Measurements from ENCODE around the gene ZBTB39. TPM values are rescaled to one million over a fixed set of nuclear protein-coding genes. Genes with fewer than 3 reads are reported as not detected.

Gene ZBTB39
- total RNA-seq, 1 donor from 2014 or later = 6.4 TPM

- Mint-ChIP-seq H3K9me3 (ENCODE audit: unreplicated experiment) (no peaks in the 10 kb centered on the region), H3K27me3 (ENCODE audit: unreplicated experiment) (peaks cover 30% of the 10 kb centered on the region), H3K4me1 (ENCODE audit: unreplicated experiment) (peaks cover 3% of the 10 kb centered on the region), H3K27ac (ENCODE audit: unreplicated experiment) (no peak overlapping the region), H3K4me3 (ENCODE audit: unreplicated experiment) (no peak overlapping the region), H3K36me3 (ENCODE audit: unreplicated experiment) (no peaks in the 10 kb centered on the region)
- DNase-seq (ENCODE audit: extremely low spot score, unreplicated experiment) = no peak
- no peak for TF ChIP-seq CTCF (IDR thresholded peaks at IDR 0.05)
Measured at GRCh38 chr12:57046086-57046791, 39.9 kb upstream of the ZBTB39 start.

DNA sequence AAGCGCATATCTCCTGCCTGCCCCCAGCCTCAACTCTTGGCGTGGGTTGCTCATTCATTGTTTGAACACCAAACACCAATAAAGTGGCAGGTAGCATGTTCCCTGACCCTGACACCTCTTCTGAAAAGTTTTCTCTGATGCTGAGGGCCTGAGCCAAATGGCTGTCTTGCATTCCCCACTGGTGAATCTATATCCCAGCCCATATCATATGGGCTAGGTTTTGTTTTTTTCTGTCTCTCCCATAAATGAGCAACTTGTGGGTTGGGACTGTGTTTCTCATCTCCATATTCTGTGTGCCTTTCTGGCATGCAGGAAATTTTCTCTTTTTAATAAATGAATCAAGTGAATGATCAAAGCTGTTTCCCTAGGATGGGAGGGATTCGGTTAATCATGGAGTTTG is 38.5 kb upstream of the ZBTB39 start:
- H3K27me3 Mint-ChIP-seq (ENCODE audit: unreplicated experiment) = peaks cover 35% of the 10 kb centered on the region
- H3K4me3 Mint-ChIP-seq (ENCODE audit: unreplicated experiment) = no peak overlapping the region
- H3K27ac Mint-ChIP-seq (ENCODE audit: unreplicated experiment) = no peak overlapping the region

DNA sequence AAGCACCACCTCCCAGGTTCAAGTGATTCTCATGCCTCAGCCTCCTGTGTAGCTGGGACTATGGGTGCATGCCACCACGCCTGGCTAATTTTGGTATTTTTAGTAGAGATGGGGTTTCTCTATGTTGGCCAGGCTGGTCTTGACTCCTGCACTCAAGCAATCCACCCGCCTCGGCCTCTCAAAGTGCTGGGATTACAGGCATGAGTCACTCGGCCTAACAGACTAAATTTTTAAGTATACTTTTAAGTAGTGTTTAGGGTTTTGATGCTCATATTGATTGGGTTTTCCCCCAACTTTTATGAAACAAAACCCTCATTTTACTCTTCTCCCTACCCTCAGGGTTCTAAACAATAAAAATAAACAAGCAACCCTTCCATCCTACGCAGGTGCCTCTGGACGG is 38.1 kb upstream of the ZBTB39 start:
- Mint-ChIP-seq H3K27me3 (ENCODE audit: unreplicated experiment) (peaks cover 36% of the 10 kb centered on the region), H3K36me3 (ENCODE audit: unreplicated experiment) (no peaks in the 10 kb centered on the region), H3K4me3 (ENCODE audit: unreplicated experiment) (no peak overlapping the region)

More for the DNA sequence above, 38.5 kb upstream of the ZBTB39 start:
- DNase-seq (ENCODE audit: extremely low spot score, unreplicated experiment) = no peak
- no peak for TF ChIP-seq CTCF (IDR thresholded peaks at IDR 0.05)
- Mint-ChIP-seq H3K36me3 (ENCODE audit: unreplicated experiment) (no peaks in the 10 kb centered on the region), H3K4me1 (ENCODE audit: unreplicated experiment) (peaks cover 3% of the 10 kb centered on the region), H3K9me3 (ENCODE audit: unreplicated experiment) (no peaks in the 10 kb centered on the region)

GRCh38 chr12:57042695-57043094 is 36.3 kb upstream of the ZBTB39 start:
- Mint-ChIP-seq H3K4me1 (ENCODE audit: unreplicated experiment) (no peaks in the 10 kb centered on the region), H3K4me3 (ENCODE audit: unreplicated experiment) (no peak overlapping the region), H3K27me3 (ENCODE audit: unreplicated experiment) (peaks cover 49% of the 10 kb centered on the region), H3K36me3 (ENCODE audit: unreplicated experiment) (no peaks in the 10 kb centered on the region), H3K9me3 (ENCODE audit: unreplicated experiment) (no peaks in the 10 kb centered on the region), H3K27ac (ENCODE audit: unreplicated experiment) (no peak overlapping the region)
- no peak for DNase-seq (ENCODE audit: extremely low spot score, unreplicated experiment)
- TF ChIP-seq CTCF (IDR thresholded peaks at IDR 0.05) = no peak

More for the DNA sequence above, 38.1 kb upstream of the ZBTB39 start:
- Mint-ChIP-seq H3K9me3 (ENCODE audit: unreplicated experiment) (no peaks in the 10 kb centered on the region), H3K4me1 (ENCODE audit: unreplicated experiment) (peaks cover 3% of the 10 kb centered on the region), H3K27ac (ENCODE audit: unreplicated experiment) (no peak overlapping the region)
- TF ChIP-seq CTCF (IDR thresholded peaks at IDR 0.05) = no peak
- DNase-seq (ENCODE audit: extremely low spot score, unreplicated experiment) = no peak

- Mint-ChIP-seq H3K27me3 (ENCODE audit: unreplicated experiment) (peaks cover 56% of the 10 kb centered on the region), H3K36me3 (ENCODE audit: unreplicated experiment) (no peaks in the 10 kb centered on the region), H3K27ac (ENCODE audit: unreplicated experiment) (no peak overlapping the region), H3K9me3 (ENCODE audit: unreplicated experiment) (no peaks in the 10 kb centered on the region), H3K4me1 (ENCODE audit: unreplicated experiment) (no peaks in the 10 kb centered on the region), H3K4me3 (ENCODE audit: unreplicated experiment) (no peak overlapping the region)
- no peak for TF ChIP-seq CTCF (IDR thresholded peaks at IDR 0.05)
- no peak for DNase-seq (ENCODE audit: extremely low spot score, unreplicated experiment)
Measured at GRCh38 chr12:57040750-57041149, 34.4 kb upstream of the ZBTB39 start.
